NCI-H69 (cell line): ENCODE results near the gene FBXO41.

Source experiments
- DNase-seq: peaks from one replicate; lab custom pipeline; 2025; lab: John Stamatoyannopoulos, UW

FBXO41 gene

GRCh38 chr2:73260338-73260984 is 23.8 kb downstream of the FBXO41 start:
- DNase-seq, result peak; percentile 3

GRCh38 chr2:73259704-73260337 is 24.5 kb downstream of the FBXO41 start:
- no peak for DNase-seq

- DNase-seq, result no peak
These were observed 25.0 kb downstream of the FBXO41 start for GRCh38 chr2:73259276-73259675.

- no peak for DNase-seq
These were observed 25.4 kb downstream of the FBXO41 start for GRCh38 chr2:73258913-73259215.

- DNase-seq, result no peak
These were observed 25.9 kb downstream of the FBXO41 start for GRCh38 chr2:73258186-73258912.

GRCh38 chr2:73257425-73258125 is 26.7 kb downstream of the FBXO41 start:
- DNase-seq, result peak; percentile 2

- no peak for DNase-seq
These were observed 27.3 kb downstream of the FBXO41 start for GRCh38 chr2:73257021-73257420.

GRCh38 chr2:73256618-73256922 is 27.7 kb downstream of the FBXO41 start:
- no peak for DNase-seq

GRCh38 chr2:73255907-73256617 is 28.2 kb downstream of the FBXO41 start:
- no peak for DNase-seq

- DNase-seq, result no peak
These were observed 29.2 kb downstream of the FBXO41 start for GRCh38 chr2:73255007-73255644.

- no peak for DNase-seq
These were observed 29.8 kb downstream of the FBXO41 start for GRCh38 chr2:73254343-73255006.

GRCh38 chr2:73253901-73254300 is 30.4 kb downstream of the FBXO41 start:
- no peak for DNase-seq

- DNase-seq, result no peak
These were observed 30.9 kb downstream of the FBXO41 start for GRCh38 chr2:73253400-73253799.

GRCh38 chr2:73252238-73253027 is 31.8 kb downstream of the FBXO41 start:
- DNase-seq, result no peak

GRCh38 chr2:73250872-73251846 is 33.1 kb downstream of the FBXO41 start:
- DNase-seq, result no peak

GRCh38 chr2:73249636-73250035 is 34.6 kb downstream of the FBXO41 start:
- DNase-seq, result no peak

- DNase-seq, result no peak
These were observed 37.4 kb downstream of the FBXO41 start for GRCh38 chr2:73246850-73247249.

- DNase-seq, result no peak
These were observed 39.7 kb downstream of the FBXO41 start for GRCh38 chr2:73244580-73244979.

GRCh38 chr2:73243884-73244570 is 40.3 kb downstream of the FBXO41 start:
- peak; percentile 91 for DNase-seq
